PFSK-1 (cell line): ENCODE results near the gene TSPAN18. TPM values are rescaled to one million over a fixed set of nuclear protein-coding genes. Genes with fewer than 3 reads are reported as not detected.

Source experiments
- FOXP2 ChIP-seq: optimal IDR thresholded peaks from 2 replicates; pipeline ENCODE3; 2011; ENCODE audit warnings: borderline replicate concordance, control low read depth, inconsistent platforms; ENCODE audit not compliant: insufficient read depth; ENCODE audit errors: extremely low read length, extremely low read depth
- POLR2AphosphoS5 ChIP-seq: IDR thresholded peaks from 2 replicates; pipeline ENCODE4 v1.6.1; 2012; ENCODE audit warnings: low read depth, mild to moderate bottlenecking, control low read depth, low read length, moderate library complexity
- SIN3A ChIP-seq: IDR thresholded peaks from 2 replicates; pipeline ENCODE4 v1.6.1; 2012; ENCODE audit warnings: mild to moderate bottlenecking, low read length, moderate library complexity, borderline replicate concordance; ENCODE audit not compliant: insufficient read depth
- TAF1 ChIP-seq: IDR thresholded peaks from 2 replicates; pipeline ENCODE4 v1.6.1; 2012; ENCODE audit warnings: low read length, control low read depth, borderline replicate concordance; ENCODE audit not compliant: insufficient read depth
- polyA plus RNA-seq: library from polyadenylated mRNA; unstranded; fragments of >200 nt; gene quantifications from one replicate; pipeline ENCODE4 v1.2.1, GENCODE V29; 2012; ENCODE audit warnings: low read depth, missing spikeins; ENCODE audit not compliant: insufficient read length
- TF ChIP-seq, protein P1 (sequence below), 2 experiments: IDR thresholded peaks; 2 replicates each; pipeline versions ENCODE4 v1.6.1 to v1.8.0; 2011 to 2012; ENCODE audit warnings: low read depth in 2 of 2, low read length in 2 of 2, control low read depth in 1 of 2, inconsistent platforms in 1 of 2, mild to moderate bottlenecking in 1 of 2, moderate library complexity in 1 of 2; ENCODE audit not compliant: insufficient read depth in 1 of 2

The TSPAN18 gene, protein sequence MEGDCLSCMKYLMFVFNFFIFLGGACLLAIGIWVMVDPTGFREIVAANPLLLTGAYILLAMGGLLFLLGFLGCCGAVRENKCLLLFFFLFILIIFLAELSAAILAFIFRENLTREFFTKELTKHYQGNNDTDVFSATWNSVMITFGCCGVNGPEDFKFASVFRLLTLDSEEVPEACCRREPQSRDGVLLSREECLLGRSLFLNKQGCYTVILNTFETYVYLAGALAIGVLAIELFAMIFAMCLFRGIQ
- 26.6 TPM for polyA plus RNA-seq

- no peak for TF ChIP-seq TAF1
- TF ChIP-seq FOXP2: no peak
- TF ChIP-seq, protein P1, sequence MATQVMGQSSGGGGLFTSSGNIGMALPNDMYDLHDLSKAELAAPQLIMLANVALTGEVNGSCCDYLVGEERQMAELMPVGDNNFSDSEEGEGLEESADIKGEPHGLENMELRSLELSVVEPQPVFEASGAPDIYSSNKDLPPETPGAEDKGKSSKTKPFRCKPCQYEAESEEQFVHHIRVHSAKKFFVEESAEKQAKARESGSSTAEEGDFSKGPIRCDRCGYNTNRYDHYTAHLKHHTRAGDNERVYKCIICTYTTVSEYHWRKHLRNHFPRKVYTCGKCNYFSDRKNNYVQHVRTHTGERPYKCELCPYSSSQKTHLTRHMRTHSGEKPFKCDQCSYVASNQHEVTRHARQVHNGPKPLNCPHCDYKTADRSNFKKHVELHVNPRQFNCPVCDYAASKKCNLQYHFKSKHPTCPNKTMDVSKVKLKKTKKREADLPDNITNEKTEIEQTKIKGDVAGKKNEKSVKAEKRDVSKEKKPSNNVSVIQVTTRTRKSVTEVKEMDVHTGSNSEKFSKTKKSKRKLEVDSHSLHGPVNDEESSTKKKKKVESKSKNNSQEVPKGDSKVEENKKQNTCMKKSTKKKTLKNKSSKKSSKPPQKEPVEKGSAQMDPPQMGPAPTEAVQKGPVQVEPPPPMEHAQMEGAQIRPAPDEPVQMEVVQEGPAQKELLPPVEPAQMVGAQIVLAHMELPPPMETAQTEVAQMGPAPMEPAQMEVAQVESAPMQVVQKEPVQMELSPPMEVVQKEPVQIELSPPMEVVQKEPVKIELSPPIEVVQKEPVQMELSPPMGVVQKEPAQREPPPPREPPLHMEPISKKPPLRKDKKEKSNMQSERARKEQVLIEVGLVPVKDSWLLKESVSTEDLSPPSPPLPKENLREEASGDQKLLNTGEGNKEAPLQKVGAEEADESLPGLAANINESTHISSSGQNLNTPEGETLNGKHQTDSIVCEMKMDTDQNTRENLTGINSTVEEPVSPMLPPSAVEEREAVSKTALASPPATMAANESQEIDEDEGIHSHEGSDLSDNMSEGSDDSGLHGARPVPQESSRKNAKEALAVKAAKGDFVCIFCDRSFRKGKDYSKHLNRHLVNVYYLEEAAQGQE (IDR thresholded peaks at IDR 0.05; ENCODE audit: insufficient read depth in 1 of 2, low read depth in 2 of 2, low read length in 2 of 2): no peak
- no peak for TF ChIP-seq POLR2AphosphoS5
- TF ChIP-seq SIN3A: no peak
Measured at GRCh38 chr11:44726283-44727113, at the start of gene TSPAN18. Gene TSPAN18, plus strand, starts transcription at chr11:44726962. Its CDS starts 179,455 bp downstream, at chr11:44906417.

- TF ChIP-seq FOXP2: no peak
- TF ChIP-seq SIN3A: no peak
- TF ChIP-seq TAF1: no peak
- TF ChIP-seq POLR2AphosphoS5: no peak
- TF ChIP-seq, protein P1 (IDR thresholded peaks at IDR 0.05; ENCODE audit: insufficient read depth in 1 of 2, low read depth in 2 of 2, low read length in 2 of 2): no peak
Measured at GRCh38 chr11:44680982-44681597, 45.7 kb upstream of the TSPAN18 start.

DNA sequence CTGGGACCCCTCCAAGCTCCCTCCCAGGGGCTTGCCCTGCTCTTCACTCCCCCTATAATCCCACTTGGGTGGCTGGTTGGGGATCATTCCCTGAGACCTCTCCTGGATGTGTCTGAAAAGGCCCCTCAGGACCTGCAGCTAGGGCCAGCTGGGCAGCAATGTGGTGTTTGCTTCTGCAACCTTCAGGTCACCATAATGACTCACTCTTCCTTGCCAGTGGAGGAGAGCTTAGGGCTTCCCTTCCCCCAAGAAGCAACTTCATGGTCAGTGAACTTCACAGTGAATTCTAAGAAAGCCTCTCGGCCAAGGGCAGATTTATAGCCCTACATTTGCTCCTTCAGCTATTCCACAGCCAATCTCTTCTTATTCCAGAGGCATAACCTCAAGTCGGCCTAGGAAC, 45.1 kb upstream of the TSPAN18 start:
- TF ChIP-seq TAF1 (no peak), SIN3A (no peak)
- TF ChIP-seq, protein P1 (IDR thresholded peaks at IDR 0.05; ENCODE audit: insufficient read depth in 1 of 2, low read depth in 2 of 2, low read length in 2 of 2): no peak

- TF ChIP-seq, protein P1 (IDR thresholded peaks at IDR 0.05; ENCODE audit: insufficient read depth in 1 of 2, low read depth in 2 of 2, low read length in 2 of 2): no peak
- TF ChIP-seq POLR2AphosphoS5 (no peak), FOXP2 (no peak), TAF1 (no peak), SIN3A (no peak)
Measured at GRCh38 chr11:44684859-44685281, 41.9 kb upstream of the TSPAN18 start.
